K562 (cell line): ENCODE data around the gene BOD1L1. TPM values are rescaled to one million over a fixed set of nuclear protein-coding genes. Genes with fewer than 3 reads are reported as not detected.

Experiments
- U2AF2 ChIP-seq: fragments of 200-400 bp; formaldehyde crosslinking; optimal IDR thresholded peaks from 2 replicates; pipeline ENCODE3; 2017; ENCODE audit warnings: low read depth, mild to moderate bottlenecking, low read length
- ZKSCAN3 ChIP-seq: fragments of 250-450 bp; sonication (Bioruptor Pico); IDR thresholded peaks from 2 replicates; pipeline ENCODE4 v1.4.0; 2020
- ZNF253 ChIP-seq: fragments of 250-450 bp; sonication (Bioruptor Pico); conservative IDR thresholded peaks from 2 replicates; pipeline ENCODE4 v1.6.1; 2021; ENCODE audit warnings: mild to moderate bottlenecking
- ZNF282 ChIP-seq: sonication (generic); formaldehyde crosslinking; IDR thresholded peaks from 2 replicates; pipeline ENCODE4 v1.8.1; 2023; ENCODE audit warnings: missing genetic modification reagents
- polyA plus RNA-seq, 8 experiments: library from polyadenylated mRNA; depleted of rRNA in 4 of 8; stranded (reverse) in 5 of 8; unstranded in 3 of 8; fragments of >200 nt; fragmentation: Nextera tagmentation in 2 of 8; fragmentation: Illumina TruSeq in 1 of 8; extraction: Ambion mirVana in 2 of 8; extraction: Trizol in 1 of 8; gene quantifications; 2 replicates each; pipeline versions ENCODE4 v1.2.1 to v1.2.3, GENCODE V29; 2011 to 2014; ENCODE audit warnings: inconsistent platforms in 1 of 8, missing spikeins in 1 of 8
- total RNA-seq, 7 experiments: library from RNA; depleted of rRNA in 6 of 7; stranded (reverse); fragments of >200 nt in 6 of 7; fragmentation: Illumina TruSeq in 2 of 7; extraction: Trizol in 2 of 7; gene quantifications; 2 replicates each; pipeline versions ENCODE4 v1.2.1 to v1.2.3, GENCODE V29; 2011 to 2021; ENCODE audit warnings: low replicate concordance in 1 of 7
- TF ChIP-seq, protein P1 (sequence below): fragments of 200-600 bp; sonication (generic); IDR thresholded peaks from one replicate; pipeline ENCODE4 v1.6.1; 2012; ENCODE audit warnings: mild to moderate bottlenecking, low read depth, low read length, inconsistent platforms

The BOD1L1 gene
- total and polyA plus RNA-seq, 9 of the 15 experiments (the other 6 are each of a cell fraction or from before 2014, with no cell fraction given): 4.8 to 23.2 (median 17.7) TPM

DNA sequence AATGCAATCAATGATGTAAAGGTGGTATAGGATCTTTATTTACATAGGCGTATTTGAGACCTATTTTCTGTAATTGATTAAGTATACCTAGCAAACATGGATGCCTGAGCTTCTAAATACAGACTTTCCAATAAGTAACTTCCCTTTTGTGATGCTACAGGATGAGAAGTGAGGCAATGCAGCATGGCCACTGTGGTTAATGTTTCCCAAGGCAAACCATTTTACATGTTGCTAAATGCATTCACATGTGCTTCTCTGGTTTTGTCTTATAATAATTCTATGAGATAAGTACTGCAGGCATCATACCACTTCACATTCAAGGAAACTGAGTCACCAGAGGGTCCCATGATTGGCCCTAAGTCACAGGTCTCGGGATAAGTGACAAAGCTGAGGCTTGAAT lies 47.5 kb downstream of the BOD1L1 start (continued):
- TF ChIP-seq, protein P1, sequence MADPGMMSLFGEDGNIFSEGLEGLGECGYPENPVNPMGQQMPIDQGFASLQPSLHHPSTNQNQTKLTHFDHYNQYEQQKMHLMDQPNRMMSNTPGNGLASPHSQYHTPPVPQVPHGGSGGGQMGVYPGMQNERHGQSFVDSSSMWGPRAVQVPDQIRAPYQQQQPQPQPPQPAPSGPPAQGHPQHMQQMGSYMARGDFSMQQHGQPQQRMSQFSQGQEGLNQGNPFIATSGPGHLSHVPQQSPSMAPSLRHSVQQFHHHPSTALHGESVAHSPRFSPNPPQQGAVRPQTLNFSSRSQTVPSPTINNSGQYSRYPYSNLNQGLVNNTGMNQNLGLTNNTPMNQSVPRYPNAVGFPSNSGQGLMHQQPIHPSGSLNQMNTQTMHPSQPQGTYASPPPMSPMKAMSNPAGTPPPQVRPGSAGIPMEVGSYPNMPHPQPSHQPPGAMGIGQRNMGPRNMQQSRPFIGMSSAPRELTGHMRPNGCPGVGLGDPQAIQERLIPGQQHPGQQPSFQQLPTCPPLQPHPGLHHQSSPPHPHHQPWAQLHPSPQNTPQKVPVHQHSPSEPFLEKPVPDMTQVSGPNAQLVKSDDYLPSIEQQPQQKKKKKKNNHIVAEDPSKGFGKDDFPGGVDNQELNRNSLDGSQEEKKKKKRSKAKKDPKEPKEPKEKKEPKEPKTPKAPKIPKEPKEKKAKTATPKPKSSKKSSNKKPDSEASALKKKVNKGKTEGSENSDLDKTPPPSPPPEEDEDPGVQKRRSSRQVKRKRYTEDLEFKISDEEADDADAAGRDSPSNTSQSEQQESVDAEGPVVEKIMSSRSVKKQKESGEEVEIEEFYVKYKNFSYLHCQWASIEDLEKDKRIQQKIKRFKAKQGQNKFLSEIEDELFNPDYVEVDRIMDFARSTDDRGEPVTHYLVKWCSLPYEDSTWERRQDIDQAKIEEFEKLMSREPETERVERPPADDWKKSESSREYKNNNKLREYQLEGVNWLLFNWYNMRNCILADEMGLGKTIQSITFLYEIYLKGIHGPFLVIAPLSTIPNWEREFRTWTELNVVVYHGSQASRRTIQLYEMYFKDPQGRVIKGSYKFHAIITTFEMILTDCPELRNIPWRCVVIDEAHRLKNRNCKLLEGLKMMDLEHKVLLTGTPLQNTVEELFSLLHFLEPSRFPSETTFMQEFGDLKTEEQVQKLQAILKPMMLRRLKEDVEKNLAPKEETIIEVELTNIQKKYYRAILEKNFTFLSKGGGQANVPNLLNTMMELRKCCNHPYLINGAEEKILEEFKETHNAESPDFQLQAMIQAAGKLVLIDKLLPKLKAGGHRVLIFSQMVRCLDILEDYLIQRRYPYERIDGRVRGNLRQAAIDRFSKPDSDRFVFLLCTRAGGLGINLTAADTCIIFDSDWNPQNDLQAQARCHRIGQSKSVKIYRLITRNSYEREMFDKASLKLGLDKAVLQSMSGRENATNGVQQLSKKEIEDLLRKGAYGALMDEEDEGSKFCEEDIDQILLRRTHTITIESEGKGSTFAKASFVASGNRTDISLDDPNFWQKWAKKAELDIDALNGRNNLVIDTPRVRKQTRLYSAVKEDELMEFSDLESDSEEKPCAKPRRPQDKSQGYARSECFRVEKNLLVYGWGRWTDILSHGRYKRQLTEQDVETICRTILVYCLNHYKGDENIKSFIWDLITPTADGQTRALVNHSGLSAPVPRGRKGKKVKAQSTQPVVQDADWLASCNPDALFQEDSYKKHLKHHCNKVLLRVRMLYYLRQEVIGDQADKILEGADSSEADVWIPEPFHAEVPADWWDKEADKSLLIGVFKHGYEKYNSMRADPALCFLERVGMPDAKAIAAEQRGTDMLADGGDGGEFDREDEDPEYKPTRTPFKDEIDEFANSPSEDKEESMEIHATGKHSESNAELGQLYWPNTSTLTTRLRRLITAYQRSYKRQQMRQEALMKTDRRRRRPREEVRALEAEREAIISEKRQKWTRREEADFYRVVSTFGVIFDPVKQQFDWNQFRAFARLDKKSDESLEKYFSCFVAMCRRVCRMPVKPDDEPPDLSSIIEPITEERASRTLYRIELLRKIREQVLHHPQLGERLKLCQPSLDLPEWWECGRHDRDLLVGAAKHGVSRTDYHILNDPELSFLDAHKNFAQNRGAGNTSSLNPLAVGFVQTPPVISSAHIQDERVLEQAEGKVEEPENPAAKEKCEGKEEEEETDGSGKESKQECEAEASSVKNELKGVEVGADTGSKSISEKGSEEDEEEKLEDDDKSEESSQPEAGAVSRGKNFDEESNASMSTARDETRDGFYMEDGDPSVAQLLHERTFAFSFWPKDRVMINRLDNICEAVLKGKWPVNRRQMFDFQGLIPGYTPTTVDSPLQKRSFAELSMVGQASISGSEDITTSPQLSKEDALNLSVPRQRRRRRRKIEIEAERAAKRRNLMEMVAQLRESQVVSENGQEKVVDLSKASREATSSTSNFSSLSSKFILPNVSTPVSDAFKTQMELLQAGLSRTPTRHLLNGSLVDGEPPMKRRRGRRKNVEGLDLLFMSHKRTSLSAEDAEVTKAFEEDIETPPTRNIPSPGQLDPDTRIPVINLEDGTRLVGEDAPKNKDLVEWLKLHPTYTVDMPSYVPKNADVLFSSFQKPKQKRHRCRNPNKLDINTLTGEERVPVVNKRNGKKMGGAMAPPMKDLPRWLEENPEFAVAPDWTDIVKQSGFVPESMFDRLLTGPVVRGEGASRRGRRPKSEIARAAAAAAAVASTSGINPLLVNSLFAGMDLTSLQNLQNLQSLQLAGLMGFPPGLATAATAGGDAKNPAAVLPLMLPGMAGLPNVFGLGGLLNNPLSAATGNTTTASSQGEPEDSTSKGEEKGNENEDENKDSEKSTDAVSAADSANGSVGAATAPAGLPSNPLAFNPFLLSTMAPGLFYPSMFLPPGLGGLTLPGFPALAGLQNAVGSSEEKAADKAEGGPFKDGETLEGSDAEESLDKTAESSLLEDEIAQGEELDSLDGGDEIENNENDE: no peak
- no peak for TF ChIP-seq ZNF282 (CRISPR knock-in tag)
- TF ChIP-seq ZNF253 (CRISPR knock-in tag): no peak
- no peak for TF ChIP-seq ZKSCAN3
- no peak for TF ChIP-seq U2AF2
- TF ChIP-seq, all 486 proteins: peak for 0
